ENCODE results near the gene ELFN1.

GRCh38 chr7:1643270-1644092, 26.6 kb upstream of the ELFN1 start:
- TF ChIP-seq, protein P1, sequence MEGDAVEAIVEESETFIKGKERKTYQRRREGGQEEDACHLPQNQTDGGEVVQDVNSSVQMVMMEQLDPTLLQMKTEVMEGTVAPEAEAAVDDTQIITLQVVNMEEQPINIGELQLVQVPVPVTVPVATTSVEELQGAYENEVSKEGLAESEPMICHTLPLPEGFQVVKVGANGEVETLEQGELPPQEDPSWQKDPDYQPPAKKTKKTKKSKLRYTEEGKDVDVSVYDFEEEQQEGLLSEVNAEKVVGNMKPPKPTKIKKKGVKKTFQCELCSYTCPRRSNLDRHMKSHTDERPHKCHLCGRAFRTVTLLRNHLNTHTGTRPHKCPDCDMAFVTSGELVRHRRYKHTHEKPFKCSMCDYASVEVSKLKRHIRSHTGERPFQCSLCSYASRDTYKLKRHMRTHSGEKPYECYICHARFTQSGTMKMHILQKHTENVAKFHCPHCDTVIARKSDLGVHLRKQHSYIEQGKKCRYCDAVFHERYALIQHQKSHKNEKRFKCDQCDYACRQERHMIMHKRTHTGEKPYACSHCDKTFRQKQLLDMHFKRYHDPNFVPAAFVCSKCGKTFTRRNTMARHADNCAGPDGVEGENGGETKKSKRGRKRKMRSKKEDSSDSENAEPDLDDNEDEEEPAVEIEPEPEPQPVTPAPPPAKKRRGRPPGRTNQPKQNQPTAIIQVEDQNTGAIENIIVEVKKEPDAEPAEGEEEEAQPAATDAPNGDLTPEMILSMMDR (IDR thresholded peaks at IDR 0.05; ENCODE audit: extremely low read depth in 1 of 2, insufficient read depth in 1 of 2, low read depth in 1 of 2, low read length in 2 of 2): no peak
- TF ChIP-seq POLR2AphosphoS5 (IDR thresholded peaks at IDR 0.05; ENCODE audit: insufficient read depth, low read depth, low read length) (no peak), POLR2A (IDR thresholded peaks at IDR 0.05; ENCODE audit: low read depth, low read length) (no peak)

All from endothelial cell of umbilical vein (primary cell).